Globus pallidus (tissue), 1 donor: Measurements from ENCODE around the gene PLPP7.
"Not testable (repeated sequence)": the region's sequence is repeated elsewhere in the genome, so short reads cannot be mapped to it uniquely, and the experiment has no call there.

Source experiments
- DNase-seq: peaks from one replicate; pipeline ENCODE4 v3.0.0-alpha.2; 2015; ENCODE audit warnings: low spot score

The PLPP7 gene

GRCh38 chr9:131289301-131290035, at the start of gene PLPP7:
PLPP7 (plus strand) TSS chr9:131289723; CDS start chr9:131289998, 275 bp downstream.
- DNase-seq = peak; percentile 92

GRCh38 chr9:131240047-131240921, 49.2 kb upstream of the PLPP7 start:
- DNase-seq = no peak

GRCh38 chr9:131244331-131244730, 45.2 kb upstream of the PLPP7 start:
- not testable (repeated sequence) for DNase-seq

GRCh38 chr9:131246618-131247017, 42.9 kb upstream of the PLPP7 start:
- DNase-seq = no peak

GRCh38 chr9:131252120-131252519, 37.4 kb upstream of the PLPP7 start:
- DNase-seq = no peak

GRCh38 chr9:131253891-131254491, 35.5 kb upstream of the PLPP7 start:
- peak; percentile 62 for DNase-seq

GRCh38 chr9:131254626-131255025, 34.9 kb upstream of the PLPP7 start:
- DNase-seq = no peak

- DNase-seq = no peak
Measured at GRCh38 chr9:131255676-131256197, 33.8 kb upstream of the PLPP7 start.

GRCh38 chr9:131257266-131258025, 32.1 kb upstream of the PLPP7 start:
- DNase-seq = no peak

GRCh38 chr9:131258186-131258585, 31.3 kb upstream of the PLPP7 start:
- DNase-seq = no peak

- DNase-seq = no peak
Measured at GRCh38 chr9:131258698-131259431, 30.7 kb upstream of the PLPP7 start.

- no peak for DNase-seq
Measured at GRCh38 chr9:131259432-131259898, 30.1 kb upstream of the PLPP7 start.

GRCh38 chr9:131259916-131260597, 29.5 kb upstream of the PLPP7 start:
- no peak for DNase-seq

GRCh38 chr9:131260751-131261452, 28.6 kb upstream of the PLPP7 start:
- no peak for DNase-seq

GRCh38 chr9:131262327-131263032, 27.0 kb upstream of the PLPP7 start:
- DNase-seq = no peak

- DNase-seq = not testable (repeated sequence)
Measured at GRCh38 chr9:131263033-131263343, 26.5 kb upstream of the PLPP7 start.

- DNase-seq = no peak
Measured at GRCh38 chr9:131263701-131264100, 25.8 kb upstream of the PLPP7 start.

- DNase-seq = no peak
Measured at GRCh38 chr9:131264231-131264630, 25.3 kb upstream of the PLPP7 start.
